Neural cell (in vitro differentiated cells): ENCODE data around the gene IGF2BP2.

Experiments
- EP300 ChIP-seq: fragments of 450-650 bp; conservative IDR thresholded peaks from 2 replicates; pipeline ENCODE4 v1.6.1; 2014; ENCODE audit warnings: antibody characterized with exemption, mild to moderate bottlenecking, moderate library complexity; ENCODE audit not compliant: poor library complexity, severe bottlenecking
- EZH2 ChIP-seq: fragments of 200-600, 300-800 bp; shearing (Covaris generic), sonication (generic); IDR thresholded peaks from 2 replicates; pipeline ENCODE4 v1.6.1; 2014; ENCODE audit warnings: antibody characterized with exemption, low read length, borderline replicate concordance, mild to moderate bottlenecking; ENCODE audit not compliant: insufficient read depth, poor library complexity, severe bottlenecking
- MXI1 ChIP-seq: fragments of 450-650 bp; conservative IDR thresholded peaks from 2 replicates; pipeline ENCODE4 v1.6.1; 2014; ENCODE audit warnings: antibody characterized with exemption, mild to moderate bottlenecking; ENCODE audit not compliant: poor library complexity, severe bottlenecking
- POLR2AphosphoS5 ChIP-seq: IDR thresholded peaks from 2 replicates; pipeline ENCODE4 v1.6.1; 2012
- RAD21 ChIP-seq: fragments of 450-650 bp; conservative IDR thresholded peaks from 2 replicates; pipeline ENCODE4 v1.6.1; 2014; ENCODE audit warnings: antibody characterized with exemption, mild to moderate bottlenecking, moderate library complexity
- SMC3 ChIP-seq: fragments of 450-650 bp; conservative IDR thresholded peaks from 2 replicates; pipeline ENCODE4 v1.6.1; 2014; ENCODE audit warnings: antibody characterized with exemption, mild to moderate bottlenecking, moderate library complexity; ENCODE audit not compliant: poor library complexity
- TAF1 ChIP-seq: IDR thresholded peaks from 2 replicates; pipeline ENCODE4 v1.6.1; 2012; ENCODE audit warnings: low read depth
- TF ChIP-seq, protein P1 (sequence below): fragments of 450-650 bp; IDR thresholded peaks from 2 replicates; pipeline ENCODE4 v1.5.1; 2014; ENCODE audit warnings: antibody characterized with exemption, mild to moderate bottlenecking, moderate library complexity; ENCODE audit not compliant: poor library complexity, severe bottlenecking
- TF ChIP-seq, protein P2 (sequence below): IDR thresholded peaks from 2 replicates; pipeline ENCODE4 v1.6.1; 2012; ENCODE audit warnings: borderline replicate concordance

DNA sequence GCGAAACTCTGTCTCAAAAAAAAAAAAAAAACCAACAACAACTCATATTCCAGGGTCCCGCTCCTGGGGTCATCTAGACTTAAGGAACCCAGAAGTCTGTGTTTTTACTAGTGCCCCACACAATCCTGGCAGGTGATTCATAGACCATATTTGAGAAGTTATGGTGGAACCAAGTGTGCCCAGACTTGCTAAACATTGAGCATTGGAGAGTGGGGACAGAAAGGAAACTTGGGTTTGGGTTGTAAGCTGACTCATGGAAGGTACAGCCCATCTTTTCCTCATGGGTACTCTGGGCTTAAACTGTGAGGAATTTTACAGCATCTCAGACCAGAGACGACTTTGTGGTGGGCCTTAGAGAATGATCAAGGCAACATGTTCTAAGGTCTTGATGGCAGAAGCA lies 18.3 kb upstream of the IGF2BP2 start:
- TF ChIP-seq, protein P1, sequence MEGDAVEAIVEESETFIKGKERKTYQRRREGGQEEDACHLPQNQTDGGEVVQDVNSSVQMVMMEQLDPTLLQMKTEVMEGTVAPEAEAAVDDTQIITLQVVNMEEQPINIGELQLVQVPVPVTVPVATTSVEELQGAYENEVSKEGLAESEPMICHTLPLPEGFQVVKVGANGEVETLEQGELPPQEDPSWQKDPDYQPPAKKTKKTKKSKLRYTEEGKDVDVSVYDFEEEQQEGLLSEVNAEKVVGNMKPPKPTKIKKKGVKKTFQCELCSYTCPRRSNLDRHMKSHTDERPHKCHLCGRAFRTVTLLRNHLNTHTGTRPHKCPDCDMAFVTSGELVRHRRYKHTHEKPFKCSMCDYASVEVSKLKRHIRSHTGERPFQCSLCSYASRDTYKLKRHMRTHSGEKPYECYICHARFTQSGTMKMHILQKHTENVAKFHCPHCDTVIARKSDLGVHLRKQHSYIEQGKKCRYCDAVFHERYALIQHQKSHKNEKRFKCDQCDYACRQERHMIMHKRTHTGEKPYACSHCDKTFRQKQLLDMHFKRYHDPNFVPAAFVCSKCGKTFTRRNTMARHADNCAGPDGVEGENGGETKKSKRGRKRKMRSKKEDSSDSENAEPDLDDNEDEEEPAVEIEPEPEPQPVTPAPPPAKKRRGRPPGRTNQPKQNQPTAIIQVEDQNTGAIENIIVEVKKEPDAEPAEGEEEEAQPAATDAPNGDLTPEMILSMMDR, result no peak
- TF ChIP-seq POLR2AphosphoS5 (no peak), EZH2 (no peak), SMC3 (no peak), MXI1 (no peak), RAD21 (no peak), EP300 (no peak), TAF1 (no peak)
- TF ChIP-seq, protein P2, sequence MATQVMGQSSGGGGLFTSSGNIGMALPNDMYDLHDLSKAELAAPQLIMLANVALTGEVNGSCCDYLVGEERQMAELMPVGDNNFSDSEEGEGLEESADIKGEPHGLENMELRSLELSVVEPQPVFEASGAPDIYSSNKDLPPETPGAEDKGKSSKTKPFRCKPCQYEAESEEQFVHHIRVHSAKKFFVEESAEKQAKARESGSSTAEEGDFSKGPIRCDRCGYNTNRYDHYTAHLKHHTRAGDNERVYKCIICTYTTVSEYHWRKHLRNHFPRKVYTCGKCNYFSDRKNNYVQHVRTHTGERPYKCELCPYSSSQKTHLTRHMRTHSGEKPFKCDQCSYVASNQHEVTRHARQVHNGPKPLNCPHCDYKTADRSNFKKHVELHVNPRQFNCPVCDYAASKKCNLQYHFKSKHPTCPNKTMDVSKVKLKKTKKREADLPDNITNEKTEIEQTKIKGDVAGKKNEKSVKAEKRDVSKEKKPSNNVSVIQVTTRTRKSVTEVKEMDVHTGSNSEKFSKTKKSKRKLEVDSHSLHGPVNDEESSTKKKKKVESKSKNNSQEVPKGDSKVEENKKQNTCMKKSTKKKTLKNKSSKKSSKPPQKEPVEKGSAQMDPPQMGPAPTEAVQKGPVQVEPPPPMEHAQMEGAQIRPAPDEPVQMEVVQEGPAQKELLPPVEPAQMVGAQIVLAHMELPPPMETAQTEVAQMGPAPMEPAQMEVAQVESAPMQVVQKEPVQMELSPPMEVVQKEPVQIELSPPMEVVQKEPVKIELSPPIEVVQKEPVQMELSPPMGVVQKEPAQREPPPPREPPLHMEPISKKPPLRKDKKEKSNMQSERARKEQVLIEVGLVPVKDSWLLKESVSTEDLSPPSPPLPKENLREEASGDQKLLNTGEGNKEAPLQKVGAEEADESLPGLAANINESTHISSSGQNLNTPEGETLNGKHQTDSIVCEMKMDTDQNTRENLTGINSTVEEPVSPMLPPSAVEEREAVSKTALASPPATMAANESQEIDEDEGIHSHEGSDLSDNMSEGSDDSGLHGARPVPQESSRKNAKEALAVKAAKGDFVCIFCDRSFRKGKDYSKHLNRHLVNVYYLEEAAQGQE, result no peak
